NCI-H1694 (cell line): Measurements from ENCODE around the gene CST5.
"Not testable (repeated sequence)": the region's sequence is repeated elsewhere in the genome, so short reads cannot be mapped to it uniquely, and the experiment has no call there.

ENCODE experiments used
- DNase-seq: peaks from one replicate; lab custom pipeline; 2025; lab: John Stamatoyannopoulos, UW

Gene CST5

GRCh38 chr20:23889775-23890187 lies 10.2 kb upstream of the CST5 start:
- peak; percentile 67 for DNase-seq

GRCh38 chr20:23887856-23888255 lies 8.3 kb upstream of the CST5 start:
- DNase-seq: no peak

- no peak for DNase-seq
These were observed 5.2 kb upstream of the CST5 start for GRCh38 chr20:23884771-23885162.

GRCh38 chr20:23884136-23884770 lies 4.7 kb upstream of the CST5 start:
- no peak for DNase-seq

- no peak for DNase-seq
These were observed 1.8 kb upstream of the CST5 start for GRCh38 chr20:23881371-23881770.

GRCh38 chr20:23880417-23880816 lies 869 bp upstream of the CST5 start:
- DNase-seq: no peak

- no peak for DNase-seq
These were observed 345 bp upstream of the CST5 start for GRCh38 chr20:23879811-23880374.

GRCh38 chr20:23878787-23879186 lies 761 bp downstream of the CST5 start:
- DNase-seq: no peak

GRCh38 chr20:23878016-23878542 lies 1.5 kb downstream of the CST5 start:
- DNase-seq: not testable (repeated sequence)

GRCh38 chr20:23877524-23877923 lies 2.0 kb downstream of the CST5 start:
- no peak for DNase-seq

- no peak for DNase-seq
These were observed 3.8 kb downstream of the CST5 start for GRCh38 chr20:23875606-23876237.

- no peak for DNase-seq
These were observed 4.8 kb downstream of the CST5 start for GRCh38 chr20:23874747-23875146.

- no peak for DNase-seq
These were observed 6.1 kb downstream of the CST5 start for GRCh38 chr20:23873370-23874015.

- DNase-seq: no peak
These were observed 7.5 kb downstream of the CST5 start for GRCh38 chr20:23872065-23872464.

- no peak for DNase-seq
These were observed 9.1 kb downstream of the CST5 start for GRCh38 chr20:23870461-23870860.

GRCh38 chr20:23869520-23869919 lies 10.0 kb downstream of the CST5 start:
- no peak for DNase-seq

- DNase-seq: no peak
These were observed 11.2 kb downstream of the CST5 start for GRCh38 chr20:23868321-23868720.

GRCh38 chr20:23867152-23867776 lies 12.3 kb downstream of the CST5 start:
- DNase-seq: no peak

- DNase-seq: not testable (repeated sequence)
These were observed 18.8 kb downstream of the CST5 start for GRCh38 chr20:23860771-23861170.

GRCh38 chr20:23857962-23858595 lies 21.5 kb downstream of the CST5 start:
- no peak for DNase-seq

- DNase-seq: no peak
These were observed 22.8 kb downstream of the CST5 start for GRCh38 chr20:23856736-23857135.

GRCh38 chr20:23856226-23856625 lies 23.3 kb downstream of the CST5 start:
- DNase-seq: no peak
